Stimulated activated CD4-positive, alpha-beta T cell treated with anti-CD3 and anti-CD28 coated beads, Interleukin-2, amount 100 ng/mL, for 24 hours (primary cell): ENCODE data around the gene FSD1.
"Not testable (repeated sequence)": the region's sequence is repeated elsewhere in the genome, so short reads cannot be mapped to it uniquely, and the experiment has no call there.

Experiments
- DNase-seq, 2 donors: peaks; one replicate each; pipeline ENCODE4 v3.0.0-alpha.2; 2020

Gene FSD1

DNA sequence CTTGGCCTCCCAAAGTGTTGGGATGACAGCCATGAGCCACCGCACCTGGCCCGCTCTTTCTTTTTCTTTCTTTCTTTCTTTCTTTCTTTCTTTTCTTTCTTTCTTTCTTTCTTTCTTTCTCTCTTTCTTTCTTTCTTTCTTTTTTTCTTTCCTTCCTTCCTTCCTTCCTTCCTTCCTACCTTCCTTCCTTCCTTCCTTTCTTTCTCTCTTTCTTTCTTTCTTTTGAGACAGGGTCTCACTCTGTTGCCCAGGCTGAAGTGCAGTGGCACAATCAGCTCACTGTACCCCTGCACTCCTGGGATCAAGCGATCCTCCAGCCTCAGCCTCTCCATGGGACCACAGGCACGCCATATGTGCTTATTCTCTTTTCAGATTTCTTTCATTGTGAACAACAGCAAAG is 18.3 kb upstream of the FSD1 start:
- DNase-seq, result not testable (repeated sequence)

GRCh38 chr19:4288091-4288777 is 16.2 kb upstream of the FSD1 start:
- DNase-seq, result no peak

- no peak for DNase-seq
Measured at GRCh38 chr19:4291184-4291732, 13.1 kb upstream of the FSD1 start.

GRCh38 chr19:4292515-4292914 is 11.9 kb upstream of the FSD1 start:
- DNase-seq, result no peak

DNA sequence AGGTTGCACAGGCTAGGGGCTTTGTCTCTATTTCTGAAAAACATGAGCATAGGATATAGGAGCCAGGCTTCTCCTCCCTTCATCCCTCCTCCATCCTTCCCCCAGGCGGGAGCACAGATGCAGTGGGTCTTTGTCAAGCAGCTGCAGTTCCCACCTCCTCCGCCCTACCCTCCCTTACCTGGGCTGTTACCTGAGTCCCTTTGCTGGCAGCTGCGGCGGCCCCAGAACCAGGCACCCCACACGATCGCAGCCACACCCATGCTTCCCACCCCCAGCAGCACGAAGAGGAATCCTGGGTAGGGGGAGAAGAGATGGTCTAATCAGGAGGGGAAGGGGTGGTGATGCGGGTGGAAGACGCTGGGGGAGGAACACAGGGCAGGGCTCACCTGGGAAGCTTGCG is 10.0 kb upstream of the FSD1 start:
- no peak for DNase-seq

- no peak for DNase-seq
Measured at GRCh38 chr19:4295972-4296771, 8.2 kb upstream of the FSD1 start.

DNA sequence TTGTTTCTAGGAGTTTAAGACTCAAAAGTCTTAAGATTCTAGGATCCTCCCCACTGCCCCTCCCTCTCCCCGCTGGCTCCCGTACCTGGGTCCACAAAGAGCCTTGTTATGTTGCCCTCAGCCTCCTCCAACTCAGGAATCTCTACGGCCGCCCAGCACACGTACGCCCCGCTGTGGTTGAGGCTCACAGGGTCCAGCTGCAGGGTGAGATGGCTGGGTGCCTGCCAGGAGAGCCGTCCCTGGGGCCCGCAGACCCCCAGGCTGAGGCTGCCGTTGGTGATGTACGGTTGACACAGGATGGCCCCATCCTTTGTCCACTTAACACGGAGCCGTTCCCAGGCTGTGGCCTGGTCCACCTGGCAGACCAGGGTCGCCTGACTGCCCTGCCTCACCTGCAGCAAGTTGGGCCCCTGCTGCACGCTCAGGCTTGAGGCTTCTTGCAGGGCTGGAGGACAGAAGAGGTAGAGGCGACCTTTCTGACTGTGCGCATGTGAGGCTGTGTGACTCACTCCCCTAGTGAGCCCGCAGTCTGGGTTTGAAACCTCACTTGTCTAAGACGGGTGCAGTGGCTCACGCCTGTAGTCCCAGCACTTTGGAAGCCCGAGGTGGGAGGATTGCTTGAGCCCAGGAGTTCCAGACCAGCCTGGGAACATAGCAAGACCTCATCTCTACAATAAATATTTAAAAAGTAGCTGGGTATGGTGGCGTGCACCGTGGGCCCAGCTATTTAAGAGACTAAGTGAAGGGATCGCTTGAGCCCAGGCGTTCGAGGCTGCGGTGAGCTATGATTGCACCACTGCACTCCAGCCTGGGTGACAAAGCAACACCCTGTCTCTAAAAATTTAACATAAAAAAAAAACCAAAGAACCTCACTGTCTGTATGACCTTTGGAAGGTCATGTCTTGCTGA is 6.2 kb upstream of the FSD1 start:
- peak in 1 of 2 donors; percentile 35 for DNase-seq

DNA sequence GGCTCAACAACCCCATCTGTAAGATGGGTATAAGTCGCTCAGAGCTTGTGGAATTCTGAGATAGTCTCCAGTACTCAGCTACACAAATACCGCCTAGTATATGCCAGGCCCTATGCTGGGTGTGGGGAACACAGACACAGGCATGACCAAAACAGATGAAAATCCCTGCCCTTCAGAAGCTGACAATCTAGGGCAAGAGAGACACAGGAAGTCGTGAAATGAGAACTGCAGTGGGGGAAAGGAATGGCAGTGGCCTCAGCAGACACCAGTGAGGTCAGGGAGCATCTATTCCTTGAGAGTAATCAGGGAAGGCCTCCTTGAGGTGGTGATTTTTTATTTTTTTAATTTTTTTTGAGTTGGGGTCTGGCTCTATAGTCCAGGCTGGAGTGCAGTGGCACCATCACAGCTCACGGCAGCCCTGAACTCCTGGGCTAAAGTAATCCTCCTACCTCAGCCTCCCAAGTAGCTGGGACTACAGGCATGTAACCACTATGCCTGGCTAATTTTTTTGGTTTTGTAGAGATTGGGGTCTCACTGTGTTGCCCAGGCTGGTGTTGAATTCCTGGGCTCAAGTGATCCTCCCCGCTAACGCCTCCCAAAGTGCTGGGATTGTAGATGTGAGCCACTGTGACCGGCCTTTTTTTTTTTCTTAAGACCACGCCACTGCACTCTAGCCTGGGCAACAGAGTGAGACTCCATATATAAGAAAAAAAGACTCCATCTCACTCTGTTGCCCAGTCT is 5.4 kb upstream of the FSD1 start:
- no peak for DNase-seq

GRCh38 chr19:4300589-4300988 is 3.8 kb upstream of the FSD1 start:
- no peak for DNase-seq

- no peak for DNase-seq
Measured at GRCh38 chr19:4301590-4302242, 2.7 kb upstream of the FSD1 start.

- peak in 1 of 2 donors; percentile 21 for DNase-seq
Measured at GRCh38 chr19:4302243-4302640, 2.2 kb upstream of the FSD1 start, which contains the start of gene TMIGD2. TSS of gene TMIGD2 (minus strand) at chr19:4302389. CDS start at chr19:4302385, 4 bp downstream.

GRCh38 chr19:4303819-4304537 is 420 bp upstream of the FSD1 start:
- no peak for DNase-seq

DNA sequence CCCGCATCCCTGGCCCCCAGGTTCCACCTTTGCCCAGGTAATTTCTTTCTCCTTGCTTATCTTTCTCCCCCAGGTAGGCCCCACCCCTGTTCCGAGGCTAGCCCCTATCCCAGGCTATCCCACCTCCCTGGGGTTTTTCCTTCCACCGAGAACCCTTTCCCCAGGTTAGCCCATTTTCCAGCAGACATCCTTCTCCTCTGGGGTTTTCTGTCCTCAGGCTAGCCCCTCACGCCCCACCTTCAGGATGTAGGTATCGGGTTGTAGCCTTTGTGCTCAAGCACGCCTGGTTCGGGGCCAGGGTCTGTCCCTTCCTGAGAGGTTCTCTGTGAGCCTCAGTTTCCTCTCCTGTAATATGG is 837 bp downstream of the FSD1 start:
- DNase-seq, result no peak

DNA sequence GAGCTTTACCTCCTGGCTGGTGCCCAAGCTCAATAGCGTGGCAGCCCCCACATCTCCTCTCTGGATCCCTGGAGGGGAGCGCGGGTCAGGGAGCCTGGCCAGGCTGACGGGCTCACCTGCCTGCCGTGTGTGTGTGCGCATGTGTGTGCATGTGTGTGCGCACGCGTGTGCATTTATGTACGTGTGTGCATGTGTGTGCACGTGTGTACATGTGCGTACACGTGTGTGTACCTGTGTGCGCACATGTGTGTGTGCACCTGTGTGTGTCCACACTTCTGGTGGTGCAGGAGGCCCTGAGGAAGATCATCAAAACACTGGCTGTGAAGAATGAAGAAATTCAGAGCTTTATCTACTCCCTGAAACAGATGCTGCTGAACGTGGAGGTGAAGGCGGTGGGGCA is 1.3 kb downstream of the FSD1 start:
- no peak for DNase-seq

- DNase-seq, result peak in 1 of 2 donors; percentile 31
Measured at GRCh38 chr19:4310247-4311121, 6.1 kb downstream of the FSD1 start.

- DNase-seq, result no peak
Measured at GRCh38 chr19:4313847-4314490, 9.6 kb downstream of the FSD1 start.

GRCh38 chr19:4316956-4317355 is 12.6 kb downstream of the FSD1 start:
- no peak for DNase-seq

DNA sequence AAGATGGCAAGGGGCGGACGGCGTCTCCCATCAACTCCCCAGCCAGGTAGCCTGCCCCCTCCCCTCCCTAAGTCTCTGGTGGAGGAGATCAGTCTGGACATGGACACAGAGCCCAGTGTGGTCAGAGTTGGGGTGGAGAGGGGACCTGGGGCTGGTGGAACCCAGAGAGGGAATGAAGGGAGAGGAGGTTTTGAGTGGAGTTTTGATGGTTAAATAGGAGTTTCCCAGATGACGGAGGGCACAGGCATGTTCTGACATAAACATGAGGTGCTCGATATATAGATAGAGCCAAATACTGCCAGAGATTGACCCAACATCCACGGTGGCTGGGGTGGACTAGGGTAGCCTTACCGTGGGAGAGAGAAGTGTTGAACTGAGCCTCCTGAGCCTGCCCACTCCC is 14.1 kb downstream of the FSD1 start:
- no peak for DNase-seq

DNA sequence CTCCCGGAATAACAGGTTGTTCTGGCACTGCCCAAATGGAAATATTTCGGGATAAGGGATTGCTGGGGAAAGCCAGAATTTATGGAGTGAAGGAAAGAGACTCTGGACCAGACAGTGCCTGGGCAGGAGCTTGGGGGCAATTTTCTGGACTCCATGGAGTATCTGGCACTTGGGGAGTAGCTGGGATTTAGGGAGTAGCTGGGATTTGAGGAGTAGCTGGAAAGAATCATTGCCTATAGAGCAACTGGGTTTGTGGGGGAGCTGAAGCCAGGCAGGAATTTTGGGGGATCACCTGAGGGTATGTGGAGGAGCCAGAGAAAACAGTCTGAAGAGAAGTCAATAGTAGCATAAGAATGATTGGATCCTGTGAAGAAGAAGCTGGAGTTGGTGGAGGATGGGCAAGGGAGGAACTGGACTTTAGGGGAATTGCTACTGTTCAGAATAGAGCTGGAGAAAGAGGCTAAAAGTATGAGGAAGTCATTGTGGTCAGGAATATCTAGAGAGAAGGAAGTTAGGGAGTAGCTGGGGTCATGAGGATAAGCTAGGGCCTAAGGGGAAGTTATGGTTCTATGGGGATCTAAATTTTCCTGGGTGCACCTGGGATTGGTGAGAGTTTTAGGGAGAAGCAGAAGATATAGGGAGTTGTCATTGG is 14.8 kb downstream of the FSD1 start:
- DNase-seq, result no peak
